Activated T-cell treated with anti-CD3 and anti-CD28 coated beads, Interleukin-2, amount 50 U/mL, for 48 hours (primary cell): Measurements from ENCODE around the gene BIRC2.
"Not testable (repeated sequence)": the region's sequence is repeated elsewhere in the genome, so short reads cannot be mapped to it uniquely, and the experiment has no call there.

Source experiments
- DNase-seq, 2 experiments: peaks; one replicate each; pipeline ENCODE4 v3.0.0-alpha.2; 2020

The BIRC2 gene

DNA sequence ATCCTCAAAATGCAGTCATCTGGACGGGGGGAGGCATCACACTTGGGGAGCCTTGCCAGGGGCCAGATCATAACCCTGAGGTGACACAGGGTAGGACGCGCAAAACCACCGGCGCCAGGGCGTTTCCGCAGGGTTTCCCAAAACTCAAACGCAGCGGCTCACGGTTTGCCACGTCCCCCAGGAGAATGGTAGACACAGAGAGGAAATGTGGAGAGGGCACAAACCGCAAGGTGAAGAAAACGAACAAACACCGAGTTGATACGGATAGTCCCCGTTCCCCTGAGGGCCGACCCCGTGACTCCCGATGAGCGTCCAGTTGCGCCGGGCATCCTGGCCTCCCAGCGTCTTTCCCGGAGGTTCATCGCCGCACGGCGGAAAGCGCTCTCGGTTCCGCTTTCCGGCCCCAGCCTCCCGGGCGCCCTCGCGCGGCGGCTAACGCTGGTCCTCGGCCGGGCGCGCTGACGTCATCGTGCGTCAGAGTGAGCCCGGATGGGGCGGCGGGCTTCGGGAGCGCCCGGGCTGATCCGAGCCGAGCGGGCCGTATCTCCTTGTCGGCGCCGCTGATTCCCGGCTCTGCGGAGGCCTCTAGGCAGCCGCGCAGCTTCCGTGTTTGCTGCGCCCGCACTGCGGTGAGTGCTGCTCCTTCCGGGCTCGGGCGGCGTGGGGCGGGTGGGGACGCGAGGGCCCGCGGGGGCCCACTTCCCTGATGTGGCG is at the start of gene BIRC2:
Gene BIRC2 (plus strand): TSS at position 467 of the 714 bp plus-strand sequence. CDS start 2,641 bp downstream, outside the sequence.
- peak; percentile 98 for DNase-seq

DNA sequence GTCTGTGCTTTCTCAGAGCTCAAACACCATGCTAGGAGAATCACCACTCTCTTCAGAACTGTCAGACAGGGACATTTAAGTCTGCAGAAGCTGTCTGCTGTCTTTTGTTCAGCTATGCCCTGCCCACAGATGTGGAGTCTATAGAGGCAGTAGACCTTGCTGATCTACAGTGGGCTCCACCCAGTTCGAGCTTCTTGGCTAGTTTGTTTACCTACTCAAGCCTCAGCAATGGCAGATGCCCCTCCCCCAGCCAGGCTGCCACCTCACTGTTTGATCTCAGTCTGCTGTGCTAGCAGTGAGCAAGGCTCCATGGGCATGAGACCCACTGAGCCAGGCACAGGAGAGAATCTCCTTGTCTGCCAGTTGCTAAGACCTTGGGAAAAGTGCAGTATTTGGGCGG is 46.2 kb upstream of the BIRC2 start:
- not testable (repeated sequence) for DNase-seq

- no peak for DNase-seq
These were observed 44.8 kb upstream of the BIRC2 start for GRCh38 chr11:102302241-102302640.

- DNase-seq, result no peak
These were observed 42.3 kb upstream of the BIRC2 start for GRCh38 chr11:102304686-102305085.

DNA sequence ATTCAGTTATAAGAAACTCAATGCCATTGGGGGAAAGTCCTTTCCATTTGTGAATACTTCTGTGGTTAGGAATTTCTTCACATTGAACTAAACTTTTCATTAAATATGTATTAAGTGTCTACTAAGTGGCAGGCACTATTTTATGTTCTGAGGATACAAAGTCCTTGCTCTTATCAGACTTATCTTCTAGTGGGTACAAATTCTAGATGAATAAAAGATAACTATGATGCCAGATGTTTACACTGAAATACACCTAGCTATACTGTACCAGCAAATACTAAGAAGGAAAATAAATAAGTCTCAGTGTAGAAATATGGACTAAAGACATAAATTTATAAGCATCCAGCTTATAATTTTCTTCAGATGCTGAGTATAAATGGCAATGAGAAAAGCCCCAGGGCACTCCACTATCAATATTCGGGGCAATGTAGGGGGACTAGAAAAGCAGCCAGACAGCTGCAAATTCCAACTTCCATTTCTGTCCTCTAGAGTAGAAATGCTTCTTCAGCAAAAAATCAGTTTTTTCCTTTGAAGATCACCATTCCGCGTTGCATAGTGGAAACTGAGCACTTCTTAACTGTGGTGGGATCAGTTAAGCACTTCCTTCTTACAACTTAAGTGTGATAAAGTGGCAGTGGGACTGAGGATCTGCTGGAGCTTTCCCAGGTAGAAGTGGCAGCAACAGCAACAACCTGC is 41.5 kb upstream of the BIRC2 start:
- DNase-seq, result no peak

GRCh38 chr11:102306048-102306597 is 40.9 kb upstream of the BIRC2 start:
- no peak for DNase-seq

GRCh38 chr11:102306817-102307726 is 39.9 kb upstream of the BIRC2 start:
- no peak for DNase-seq

DNA sequence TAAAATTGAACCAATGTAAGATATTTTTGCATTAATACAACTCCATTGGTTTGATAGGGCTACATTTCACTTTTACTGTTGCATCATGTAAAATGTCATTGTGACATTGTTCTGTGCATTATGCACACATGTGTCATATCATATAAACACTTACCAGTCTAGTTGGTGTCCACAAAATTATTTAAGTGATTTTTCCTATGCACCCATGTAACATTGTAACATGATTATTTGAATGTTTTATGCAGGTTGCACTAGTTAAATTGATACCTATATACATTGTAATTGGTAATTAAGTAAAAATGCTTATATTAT is 39.3 kb upstream of the BIRC2 start:
- no peak for DNase-seq

- DNase-seq, result peak in 1 of 2 experiments; percentile 46
These were observed 37.1 kb upstream of the BIRC2 start for GRCh38 chr11:102309621-102310541.

DNA sequence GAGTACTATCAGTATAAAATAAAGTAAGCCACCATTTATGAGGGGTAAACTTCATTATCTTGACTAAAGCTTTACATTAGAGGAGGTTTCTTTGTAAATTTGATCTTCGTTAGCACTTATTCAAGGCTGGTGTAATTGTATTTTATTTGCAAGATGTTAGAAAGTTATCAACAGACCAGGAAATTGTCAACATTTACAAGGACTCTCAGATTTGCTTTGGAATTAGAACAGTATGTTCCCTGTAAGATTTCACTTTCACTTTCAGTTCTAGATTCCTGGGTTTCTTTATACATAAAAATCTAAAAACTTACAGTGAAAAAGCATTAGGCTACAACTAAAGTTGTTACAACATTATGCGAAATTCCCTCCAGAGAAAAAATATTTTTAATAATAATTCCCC is 34.3 kb upstream of the BIRC2 start:
- no peak for DNase-seq

- no peak for DNase-seq
These were observed 33.6 kb upstream of the BIRC2 start for GRCh38 chr11:102313238-102313940.

DNA sequence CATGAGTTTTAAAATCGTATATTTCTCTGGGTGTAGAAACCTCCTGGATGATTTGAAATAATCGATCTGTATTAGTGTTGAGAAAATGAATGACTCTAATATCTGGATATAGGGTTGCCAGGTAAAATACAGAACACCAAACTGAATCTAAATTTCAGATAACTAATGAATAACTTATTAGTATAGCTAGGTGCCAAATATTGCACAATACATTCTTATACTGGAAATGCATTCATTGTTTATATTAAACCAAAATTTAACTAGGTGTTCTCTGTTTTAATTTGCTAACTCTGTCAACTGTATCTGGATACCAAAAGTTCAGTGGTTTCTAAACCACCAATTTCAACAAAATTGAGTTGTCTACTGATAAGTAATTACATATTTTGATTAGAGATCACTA is 32.2 kb upstream of the BIRC2 start:
- no peak for DNase-seq

- no peak for DNase-seq
These were observed 30.6 kb upstream of the BIRC2 start for GRCh38 chr11:102316346-102316904.

GRCh38 chr11:102317099-102317767 is 29.8 kb upstream of the BIRC2 start, which contains the start of gene BIRC3:
BIRC3 (plus strand) TSS chr11:102317484; CDS start chr11:102324510, 7,026 bp downstream.
- peak; percentile 91 to 92 for DNase-seq

- DNase-seq, result no peak
These were observed 29.3 kb upstream of the BIRC2 start for GRCh38 chr11:102317768-102318103.

GRCh38 chr11:102318469-102318868 is 28.5 kb upstream of the BIRC2 start:
- peak; percentile 66 to 73 for DNase-seq

GRCh38 chr11:102319544-102319943 is 27.5 kb upstream of the BIRC2 start:
- DNase-seq, result no peak

DNA sequence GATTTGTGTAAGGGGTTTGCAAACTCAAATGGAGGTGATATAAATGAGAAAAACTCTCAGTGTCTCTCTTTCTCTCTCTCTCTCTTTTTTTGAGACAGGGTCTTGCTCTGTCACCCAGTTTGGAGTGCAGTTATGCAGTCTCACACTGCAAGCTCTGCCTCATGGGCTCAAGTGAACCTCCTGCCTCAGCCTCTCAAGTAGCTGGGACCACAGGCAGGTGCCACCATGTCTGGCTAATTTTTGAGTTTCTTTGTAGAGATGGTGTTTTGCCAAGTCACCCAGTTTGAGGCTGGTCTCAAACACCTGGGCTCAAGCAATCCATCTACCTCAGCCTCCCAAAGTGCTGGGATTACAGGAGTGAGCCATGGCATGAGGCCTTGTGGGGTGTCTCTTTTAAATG is 26.8 kb upstream of the BIRC2 start:
- no peak for DNase-seq

DNA sequence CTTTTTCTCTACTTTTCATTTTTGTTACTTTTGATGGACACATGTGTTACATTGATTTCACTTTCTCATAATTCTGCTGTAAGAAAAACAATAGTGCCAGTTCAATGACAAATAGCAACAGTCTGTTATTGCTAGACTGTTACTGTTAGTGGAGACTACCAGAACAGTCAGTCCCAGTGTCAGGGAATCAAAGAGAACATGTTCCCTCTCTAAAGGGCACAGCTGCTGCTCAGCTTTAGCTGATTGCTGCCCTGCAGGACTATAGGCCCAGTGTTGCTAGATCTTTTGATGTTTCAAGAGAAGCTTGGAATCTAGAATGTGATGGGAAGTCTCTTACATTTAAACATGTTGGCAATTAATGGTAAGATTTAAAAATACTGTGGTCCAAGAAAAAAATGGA is 26.3 kb upstream of the BIRC2 start:
- DNase-seq, result no peak

- DNase-seq, result no peak
These were observed 24.5 kb upstream of the BIRC2 start for GRCh38 chr11:102322560-102322959.
